Mesendoderm (in vitro differentiated cells): Measurements from ENCODE around the gene POM121C.
"Not testable (repeated sequence)": the region's sequence is repeated elsewhere in the genome, so short reads cannot be mapped to it uniquely, and the experiment has no call there.

Experiments
- DNase-seq: peaks from one replicate; pipeline ENCODE4 v3.0.0; 2013
- H2AK5ac ChIP-seq: 2 replicates; pipeline ENCODE4 v1.6.1; 2013; ENCODE audit warnings: low read length, inconsistent platforms
- H2BK120ac ChIP-seq: 2 replicates; pipeline ENCODE4 v1.6.1; 2013; ENCODE audit warnings: low read depth, mild to moderate bottlenecking, low read length, moderate library complexity, mixed read lengths
- H2BK15ac ChIP-seq: replicated peaks from 2 replicates; pipeline ENCODE4 v1.6.1; 2013; ENCODE audit warnings: low read depth, mild to moderate bottlenecking, moderate library complexity
- H2BK5ac ChIP-seq: 2 replicates; pipeline ENCODE4 v1.6.1; 2013; ENCODE audit warnings: low read length, inconsistent platforms
- H3K18ac ChIP-seq: 2 replicates; pipeline ENCODE4 v1.6.1; 2013; ENCODE audit warnings: mild to moderate bottlenecking, low read length, mixed read lengths
- H3K23ac ChIP-seq: one replicate; pipeline ENCODE4 v1.6.1; 2013; ENCODE audit warnings: low read length
- H3K27ac ChIP-seq: 2 replicates; pipeline ENCODE4 v1.5.1; 2013; ENCODE audit warnings: low read depth, mild to moderate bottlenecking, inconsistent platforms, low read length, moderate library complexity
- H3K27me3 ChIP-seq: 2 replicates; pipeline ENCODE4 v1.6.1; 2013; ENCODE audit warnings: low read length, control low read depth, mild to moderate bottlenecking, inconsistent platforms; ENCODE audit not compliant: insufficient read depth, poor library complexity
- H3K36me3 ChIP-seq: 2 replicates; pipeline ENCODE4 v1.6.1; 2013; ENCODE audit warnings: low read length, inconsistent platforms; ENCODE audit not compliant: control insufficient read depth, insufficient read depth
- H3K4ac ChIP-seq: one replicate; pipeline ENCODE4 v1.6.1; 2013; ENCODE audit warnings: low read depth, mild to moderate bottlenecking, low read length, moderate library complexity
- H3K4me1 ChIP-seq: 2 replicates; pipeline ENCODE4 v1.6.1; 2013; ENCODE audit warnings: low read depth, low read length, inconsistent platforms; ENCODE audit not compliant: control insufficient read depth
- H3K4me2 ChIP-seq: 2 replicates; pipeline ENCODE4 v1.6.1; 2013; ENCODE audit warnings: low read length
- H3K4me3 ChIP-seq: 2 replicates; pipeline ENCODE4 v1.5.1; 2013; ENCODE audit warnings: mild to moderate bottlenecking, low read length
- H3K56ac ChIP-seq: one replicate; pipeline ENCODE4 v1.6.1; 2013; ENCODE audit warnings: low read length
- H3K79me1 ChIP-seq: 2 replicates; pipeline ENCODE4 v1.6.1; 2013; ENCODE audit warnings: low read length, inconsistent platforms
- H3K79me2 ChIP-seq: 2 replicates; pipeline ENCODE4 v1.6.1; 2013; ENCODE audit warnings: mild to moderate bottlenecking, low read length; ENCODE audit not compliant: control insufficient read depth, insufficient read depth
- H3K9ac ChIP-seq: 2 replicates; pipeline ENCODE4 v1.6.1; 2013; ENCODE audit warnings: low read length, inconsistent platforms
- H4K5ac ChIP-seq: one replicate; pipeline ENCODE4 v1.6.1; 2013; ENCODE audit warnings: low read length
- H4K8ac ChIP-seq: one replicate; pipeline ENCODE4 v1.6.1; 2013; ENCODE audit warnings: low read depth, mild to moderate bottlenecking, control low read depth, low read length, moderate library complexity
- WGBS: extraction: QIAGEN DNeasy Blood & Tissue Kit; methylation state at CpG from one replicate; pipeline ENCODE4 v1.1.7; 2013; ENCODE audit warnings: low lambda C conversion rate, missing lambda C conversion rate; ENCODE audit not compliant: insufficient coverage; ENCODE audit errors: extremely low coverage; 5-methylcytosine and 5-hydroxymethylcytosine counted together

Gene POM121C

GRCh38 chr7:75452494-75452955, 33.6 kb downstream of the POM121C start:
- H2BK15ac ChIP-seq, H2BK5ac ChIP-seq, H3K56ac ChIP-seq, H3K4ac ChIP-seq, H4K5ac ChIP-seq, H4K8ac ChIP-seq, H2AK5ac ChIP-seq, H3K27me3 ChIP-seq, H3K27ac ChIP-seq, H3K23ac ChIP-seq, H3K4me2 ChIP-seq, H3K36me3 ChIP-seq, H3K79me2 ChIP-seq, H2BK120ac ChIP-seq, H3K18ac ChIP-seq, H3K9ac ChIP-seq, H3K79me1 ChIP-seq, H3K4me3 ChIP-seq, H3K4me1 ChIP-seq: not testable (repeated sequence)
- DNase-seq: peak; percentile 6
- WGBS: no CpG with 5 or more reads among the region's 4 CpGs

DNA sequence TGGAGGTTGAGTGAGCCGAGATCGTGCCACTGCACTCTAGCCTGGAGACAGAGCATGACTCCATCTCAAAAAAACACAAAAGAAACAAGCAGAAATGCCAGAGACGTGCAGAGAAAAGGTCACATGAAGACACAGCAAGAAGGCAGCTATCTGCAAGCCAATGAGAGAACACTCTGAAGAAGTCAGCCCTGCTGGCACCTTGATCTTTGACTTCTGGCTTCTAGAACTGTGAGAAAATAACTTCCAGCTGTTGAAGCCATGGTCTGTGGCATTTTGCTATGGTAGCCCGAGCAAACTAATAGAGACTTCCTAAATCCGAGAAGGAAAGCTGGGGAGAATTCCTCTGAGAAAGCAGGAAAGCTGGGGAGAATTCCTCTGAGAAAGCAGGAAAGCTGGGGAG, 36.2 kb downstream of the POM121C start:
- not testable (repeated sequence) for H3K79me1 ChIP-seq, H4K8ac ChIP-seq, H3K56ac ChIP-seq, H3K27me3 ChIP-seq, H3K4me2 ChIP-seq, H3K4me3 ChIP-seq, DNase-seq, H2BK120ac ChIP-seq, H3K27ac ChIP-seq, H2BK5ac ChIP-seq, H2AK5ac ChIP-seq, H2BK15ac ChIP-seq, H3K18ac ChIP-seq, H3K79me2 ChIP-seq, H3K23ac ChIP-seq, H3K4me1 ChIP-seq, H3K9ac ChIP-seq, H4K5ac ChIP-seq, H3K36me3 ChIP-seq, H3K4ac ChIP-seq
- WGBS: no CpG with 5 or more reads among the region's 5 CpGs

- not testable (repeated sequence) for H3K4me1 ChIP-seq, H3K23ac ChIP-seq, H3K4me2 ChIP-seq, H3K79me2 ChIP-seq, H3K18ac ChIP-seq, H3K27ac ChIP-seq, H3K36me3 ChIP-seq, H4K8ac ChIP-seq, H2BK5ac ChIP-seq, H2AK5ac ChIP-seq, H4K5ac ChIP-seq, H2BK120ac ChIP-seq, H3K4ac ChIP-seq, H2BK15ac ChIP-seq, H3K27me3 ChIP-seq, H3K79me1 ChIP-seq
- peak; percentile 36 for DNase-seq
- WGBS: no CpG with 5 or more reads among the region's 76 CpGs
- Histone ChIP-seq H3K4me3 (peak overlapping the region; percentile 48), H3K9ac (peak overlapping the region; percentile 64), H3K56ac (peak overlapping the region; percentile 70)
Measured at GRCh38 chr7:75442465-75443111, 43.5 kb downstream of the POM121C start.

- no CpG with 5 or more reads among the region's 37 CpGs for WGBS
- H3K4me2 ChIP-seq, H3K4me1 ChIP-seq, H3K18ac ChIP-seq, H3K79me2 ChIP-seq, H2BK120ac ChIP-seq, H3K27ac ChIP-seq, H3K79me1 ChIP-seq, H3K23ac ChIP-seq, H3K27me3 ChIP-seq, H2BK15ac ChIP-seq, H3K4me3 ChIP-seq, H2AK5ac ChIP-seq, H3K4ac ChIP-seq, H4K8ac ChIP-seq, H3K36me3 ChIP-seq, H2BK5ac ChIP-seq, H4K5ac ChIP-seq: not testable (repeated sequence)
- Histone ChIP-seq H3K56ac (peak overlapping the region; percentile 7), H3K9ac (peak overlapping the region; percentile 60)
- DNase-seq: peak; percentile 0
Measured at GRCh38 chr7:75442101-75442464, 44.0 kb downstream of the POM121C start.

- not testable (repeated sequence) for H3K4ac ChIP-seq, H2AK5ac ChIP-seq, H3K56ac ChIP-seq, H3K79me1 ChIP-seq, H3K4me2 ChIP-seq, H2BK15ac ChIP-seq, H3K36me3 ChIP-seq, H2BK5ac ChIP-seq, H3K4me3 ChIP-seq, H4K5ac ChIP-seq, H4K8ac ChIP-seq, H3K4me1 ChIP-seq, H3K9ac ChIP-seq, H3K18ac ChIP-seq, H2BK120ac ChIP-seq, H3K27ac ChIP-seq, H3K79me2 ChIP-seq, H3K23ac ChIP-seq, H3K27me3 ChIP-seq
- DNase-seq: peak; percentile 1
- WGBS: no CpG with 5 or more reads among the region's 4 CpGs
Measured at GRCh38 chr7:75439000-75439399, 47.1 kb downstream of the POM121C start.

DNA sequence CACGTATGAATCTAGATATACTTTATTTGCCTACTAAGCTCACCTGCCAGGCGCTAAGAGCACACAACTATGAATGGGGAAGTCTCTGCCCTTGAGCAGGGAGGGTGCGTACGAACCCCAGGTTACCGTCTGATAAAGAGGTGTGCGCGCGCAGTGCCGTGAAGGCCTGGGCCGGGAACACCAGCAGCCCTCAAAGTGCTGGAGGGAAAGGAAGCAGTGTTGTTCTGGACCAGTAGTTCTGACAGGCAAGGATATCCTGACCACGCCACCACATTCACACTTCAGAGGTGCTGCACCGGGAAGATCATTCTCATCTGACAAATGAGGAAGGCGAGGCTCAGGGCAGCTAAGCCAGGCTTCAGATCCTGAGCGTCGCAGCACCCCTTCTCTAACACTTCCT, 62.6 kb downstream of the POM121C start:
- H3K4ac ChIP-seq, H2AK5ac ChIP-seq, H2BK120ac ChIP-seq, H3K4me2 ChIP-seq, H4K5ac ChIP-seq, H3K4me1 ChIP-seq, H3K18ac ChIP-seq, H2BK5ac ChIP-seq, H3K4me3 ChIP-seq, H3K27ac ChIP-seq, H3K9ac ChIP-seq, H3K79me1 ChIP-seq, H2BK15ac ChIP-seq, H3K79me2 ChIP-seq, H3K56ac ChIP-seq, H4K8ac ChIP-seq, H3K27me3 ChIP-seq, H3K36me3 ChIP-seq, DNase-seq, H3K23ac ChIP-seq: not testable (repeated sequence)
- no CpG with 5 or more reads among the region's 15 CpGs for WGBS
